Measurements from ENCODE around the gene RAB7A. TPM values are rescaled to one million over a fixed set of nuclear protein-coding genes. Genes with fewer than 3 reads are reported as not detected.
"Not testable (repeated sequence)": the region's sequence is repeated elsewhere in the genome, so short reads cannot be mapped to it uniquely, and the experiment has no call there.

RAB7A gene
- total RNA-seq, 3 donors from 2014 or later: 358 to 449 (median 407) TPM

GRCh38 chr3:128703561-128703960 is 22.4 kb upstream of the RAB7A start:
- no peaks in the 10 kb centered on the region for H3K9me3 Mint-ChIP-seq
- H3K27me3 Mint-ChIP-seq (ENCODE audit: low read depth): no peaks in the 10 kb centered on the region
- no peak overlapping the region for H3K4me3 Mint-ChIP-seq
- ATAC-seq (no peak), DNase-seq (no peak)
- no peaks in the 10 kb centered on the region for H3K36me3 Mint-ChIP-seq (ENCODE audit: insufficient read depth)
- no peaks in the 10 kb centered on the region for H3K4me1 Mint-ChIP-seq (ENCODE audit: low read depth)

GRCh38 chr3:128706086-128706615 is 19.8 kb upstream of the RAB7A start:
- no peaks in the 10 kb centered on the region for H3K9me3 Mint-ChIP-seq
- ATAC-seq (no peak), DNase-seq (no peak)
- no peak overlapping the region for H3K4me3 Mint-ChIP-seq
- H3K36me3 Mint-ChIP-seq (ENCODE audit: insufficient read depth): no peaks in the 10 kb centered on the region
- H3K27me3 Mint-ChIP-seq (ENCODE audit: low read depth): no peaks in the 10 kb centered on the region
- H3K4me1 Mint-ChIP-seq (ENCODE audit: low read depth): no peaks in the 10 kb centered on the region

GRCh38 chr3:128707928-128708494 is 18.0 kb upstream of the RAB7A start:
- H3K27me3 Mint-ChIP-seq (ENCODE audit: low read depth): no peaks in the 10 kb centered on the region
- no peaks in the 10 kb centered on the region for H3K4me1 Mint-ChIP-seq (ENCODE audit: low read depth)
- no peaks in the 10 kb centered on the region for H3K9me3 Mint-ChIP-seq
- H3K4me3 Mint-ChIP-seq: no peak overlapping the region
- no peak for DNase-seq
- ATAC-seq: no peak
- no peaks in the 10 kb centered on the region for H3K36me3 Mint-ChIP-seq (ENCODE audit: insufficient read depth)

GRCh38 chr3:128709038-128709437 is 16.9 kb upstream of the RAB7A start:
- Mint-ChIP-seq H3K36me3 (ENCODE audit: insufficient read depth) (no peaks in the 10 kb centered on the region), H3K4me3 (no peak overlapping the region), H3K9me3 (no peaks in the 10 kb centered on the region), H3K4me1 (ENCODE audit: low read depth) (no peaks in the 10 kb centered on the region), H3K27me3 (ENCODE audit: low read depth) (no peaks in the 10 kb centered on the region)
- DNase-seq (no peak), ATAC-seq (no peak)

DNA sequence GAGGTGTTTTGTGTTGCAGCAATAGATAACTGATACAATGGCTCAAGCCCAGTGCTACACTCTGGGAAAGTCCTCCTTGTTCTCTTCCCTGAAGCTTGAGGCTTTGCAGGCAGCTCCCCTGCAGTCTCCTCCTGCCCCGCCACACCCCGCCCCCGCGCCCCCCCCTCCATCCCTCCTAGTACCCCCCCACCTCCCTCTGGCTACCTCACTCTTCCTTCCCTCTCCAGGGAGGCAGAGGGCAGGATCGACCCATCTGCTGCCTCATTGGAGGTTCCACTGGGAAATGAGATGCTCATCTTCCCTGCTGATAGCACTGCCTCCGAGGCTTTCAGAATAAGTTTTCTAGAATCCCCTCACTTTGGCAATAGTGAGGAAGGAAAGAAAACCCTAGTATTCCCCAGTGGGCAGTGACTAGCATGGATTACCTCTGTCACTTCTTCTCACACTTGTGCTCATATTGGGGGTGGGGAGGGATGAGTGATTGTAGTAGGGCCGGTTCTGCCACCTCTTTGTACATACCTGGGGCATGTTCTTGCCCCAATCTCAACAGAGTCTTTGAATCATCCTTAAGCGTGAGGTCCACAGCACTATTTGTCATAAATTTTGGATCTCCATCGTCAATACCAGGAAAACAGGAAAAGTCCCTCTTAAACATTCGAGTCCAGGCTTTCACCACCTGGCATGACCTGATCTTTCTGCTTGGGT is 16.3 kb upstream of the RAB7A start:
- peaks cover 2% of the 10 kb centered on the region for H3K4me1 Mint-ChIP-seq (ENCODE audit: low read depth)
- DNase-seq (no peak), ATAC-seq (no peak)
- no peak overlapping the region for H3K4me3 Mint-ChIP-seq
- no peaks in the 10 kb centered on the region for H3K36me3 Mint-ChIP-seq (ENCODE audit: insufficient read depth)
- H3K9me3 Mint-ChIP-seq: no peaks in the 10 kb centered on the region
- H3K27me3 Mint-ChIP-seq (ENCODE audit: low read depth): no peaks in the 10 kb centered on the region

GRCh38 chr3:128710816-128711433 is 15.1 kb upstream of the RAB7A start:
- ATAC-seq (no peak), DNase-seq (no peak)
- Mint-ChIP-seq H3K27me3 (ENCODE audit: low read depth) (no peaks in the 10 kb centered on the region), H3K9me3 (no peaks in the 10 kb centered on the region), H3K36me3 (ENCODE audit: insufficient read depth) (no peaks in the 10 kb centered on the region), H3K4me3 (no peak overlapping the region), H3K4me1 (ENCODE audit: low read depth) (peaks cover 11% of the 10 kb centered on the region)

- no peak for ATAC-seq
- Mint-ChIP-seq H3K36me3 (ENCODE audit: insufficient read depth) (no peaks in the 10 kb centered on the region), H3K9me3 (no peaks in the 10 kb centered on the region)
These were observed 13.1 kb upstream of the RAB7A start for GRCh38 chr3:128712848-128713247.

DNA sequence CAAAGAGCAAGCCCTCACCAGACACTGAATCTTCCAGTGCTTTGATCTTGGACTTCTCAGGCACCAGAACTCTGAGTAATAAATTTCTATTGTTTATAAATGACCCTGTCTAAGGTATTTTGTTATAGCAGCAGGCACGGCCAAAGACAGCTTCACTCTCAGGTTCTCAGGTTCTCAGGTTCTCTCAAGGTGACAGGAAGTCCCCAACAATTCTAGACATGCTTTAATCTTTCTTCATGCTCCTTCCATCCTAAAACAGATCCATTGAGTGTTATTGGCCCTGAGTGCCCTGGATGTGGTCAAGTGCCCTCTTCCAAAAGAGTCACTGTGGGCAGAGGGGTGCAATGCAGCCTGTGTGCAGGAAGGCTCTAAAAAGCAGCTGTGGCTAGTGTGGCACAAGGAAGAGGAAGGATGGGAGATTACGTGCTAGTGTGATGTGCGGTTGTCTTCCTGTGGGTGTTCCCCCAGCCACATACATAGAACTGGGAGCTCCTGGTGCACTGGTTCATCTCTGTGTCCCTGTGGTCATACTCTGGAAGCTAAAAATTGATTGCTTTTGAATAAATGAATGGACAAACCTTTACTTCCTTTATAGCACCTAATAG is 11.0 kb upstream of the RAB7A start:
- no peaks in the 10 kb centered on the region for H3K36me3 Mint-ChIP-seq (ENCODE audit: insufficient read depth)
- DNase-seq: no peak
- no peak overlapping the region for H3K4me3 Mint-ChIP-seq
- no peaks in the 10 kb centered on the region for H3K27me3 Mint-ChIP-seq (ENCODE audit: low read depth)
- no peaks in the 10 kb centered on the region for H3K9me3 Mint-ChIP-seq
- H3K4me1 Mint-ChIP-seq (ENCODE audit: low read depth): peaks cover 13% of the 10 kb centered on the region
- peak; percentile 62 to 80 for ATAC-seq

More at GRCh38 chr3:128712848-128713247, 13.1 kb upstream of the RAB7A start:
- Mint-ChIP-seq H3K4me3 (no peak overlapping the region), H3K27me3 (ENCODE audit: low read depth) (no peaks in the 10 kb centered on the region), H3K4me1 (ENCODE audit: low read depth) (peaks cover 11% of the 10 kb centered on the region)
- no peak for DNase-seq

DNA sequence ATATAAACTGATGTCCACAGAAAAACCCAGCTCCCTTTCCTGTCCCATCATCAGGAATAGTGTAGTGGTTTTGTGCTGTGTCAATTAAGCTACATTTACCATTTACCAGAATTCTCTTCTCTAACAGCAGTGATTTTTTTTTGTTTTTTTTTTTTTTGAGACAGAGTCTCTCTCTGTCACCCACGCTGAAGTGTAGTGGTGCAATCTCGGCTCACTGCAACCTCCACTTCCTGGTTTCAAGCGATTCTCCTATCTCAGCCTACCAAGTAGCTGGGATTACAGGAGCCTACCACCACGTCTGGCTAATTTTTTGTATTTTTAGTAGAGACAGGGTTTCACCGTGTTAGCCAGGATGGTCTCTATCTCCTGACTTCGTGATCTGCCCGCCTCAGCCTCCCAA is 7.1 kb upstream of the RAB7A start:
- not testable (repeated sequence) for H3K27me3 Mint-ChIP-seq (ENCODE audit: low read depth); ATAC-seq; H3K9me3 Mint-ChIP-seq; DNase-seq; H3K36me3 Mint-ChIP-seq (ENCODE audit: insufficient read depth); H3K4me3 Mint-ChIP-seq
- H3K4me1 Mint-ChIP-seq (ENCODE audit: low read depth): peaks cover 13% of the 10 kb centered on the region

DNA sequence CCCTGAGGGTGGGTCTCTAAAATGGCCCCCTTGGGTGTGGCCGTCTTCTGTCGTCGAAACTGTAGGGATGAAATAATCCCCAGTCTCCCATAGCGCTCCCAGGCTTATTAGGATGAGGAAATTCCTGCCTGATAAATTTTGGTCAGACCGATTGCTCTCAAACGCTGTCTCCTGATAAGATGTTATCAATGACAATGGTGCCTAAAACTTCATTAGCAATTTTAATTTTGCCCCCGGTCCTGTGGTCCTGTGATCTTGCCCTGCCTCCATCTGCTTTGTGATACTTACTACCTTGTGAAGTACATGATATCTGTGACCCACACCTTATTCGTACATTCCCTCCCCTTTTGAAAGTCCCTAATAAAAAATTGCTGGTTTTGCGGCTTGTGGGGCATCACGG is 5.1 kb upstream of the RAB7A start:
- ATAC-seq: no peak
- Mint-ChIP-seq H3K27me3 (ENCODE audit: low read depth) (peaks cover 8% of the 10 kb centered on the region), H3K4me1 (ENCODE audit: low read depth) (peaks cover 13% of the 10 kb centered on the region), H3K4me3 (no peak overlapping the region), H3K9me3 (no peaks in the 10 kb centered on the region), H3K36me3 (ENCODE audit: insufficient read depth) (no peaks in the 10 kb centered on the region)
- DNase-seq: no peak

DNA sequence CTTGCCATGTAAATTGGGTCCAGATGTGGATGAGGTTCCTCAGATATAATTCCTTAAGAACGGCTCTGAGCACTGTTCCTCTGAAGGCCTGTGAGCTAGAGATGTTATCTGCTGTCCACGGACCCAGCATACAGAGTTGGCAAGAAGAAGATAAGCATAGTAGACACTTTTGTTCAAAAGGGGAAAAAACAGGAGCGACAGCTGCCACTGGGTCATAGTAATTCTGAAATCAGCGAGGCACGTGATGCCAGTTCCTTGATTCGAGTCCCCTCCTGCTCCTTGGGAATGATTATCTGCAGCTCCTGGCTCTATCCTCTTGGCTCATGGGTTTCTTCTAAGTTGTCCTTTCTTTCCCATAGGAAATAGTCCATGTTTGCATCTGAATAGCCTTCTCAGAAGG is 2.5 kb upstream of the RAB7A start:
- ATAC-seq (no peak), DNase-seq (no peak)
- Mint-ChIP-seq H3K4me3 (no peak overlapping the region), H3K36me3 (ENCODE audit: insufficient read depth) (no peaks in the 10 kb centered on the region), H3K4me1 (ENCODE audit: low read depth) (peaks cover 27% of the 10 kb centered on the region), H3K9me3 (no peaks in the 10 kb centered on the region), H3K27me3 (ENCODE audit: low read depth) (peaks cover 8% of the 10 kb centered on the region)

DNA sequence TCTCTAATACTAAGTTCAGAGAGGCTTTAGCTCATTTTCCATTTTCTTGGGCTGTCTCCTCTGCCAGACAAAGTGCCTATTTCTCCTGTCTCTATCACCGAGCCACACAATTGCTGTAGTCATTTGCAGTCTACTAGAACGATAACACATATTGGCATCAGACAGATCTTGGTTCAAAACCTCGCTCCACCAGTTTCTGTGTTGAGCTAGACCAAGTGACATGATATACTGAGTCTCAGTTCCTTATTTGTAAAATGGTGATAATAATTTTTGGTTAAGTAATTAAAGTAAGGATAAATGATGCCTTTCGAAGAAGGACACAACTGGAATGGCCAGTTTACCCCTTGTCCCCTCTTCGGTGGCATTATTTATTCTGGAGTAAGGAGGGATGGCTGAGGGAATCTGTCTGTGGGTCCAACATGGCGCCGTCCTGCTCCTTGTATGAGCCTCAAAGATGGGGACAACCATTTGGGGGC is 398 bp upstream of the RAB7A start:
- H3K9me3 Mint-ChIP-seq: no peaks in the 10 kb centered on the region
- H3K4me3 Mint-ChIP-seq: peak overlapping the region; percentile 98
- H3K27me3 Mint-ChIP-seq (ENCODE audit: low read depth): peaks cover 6% of the 10 kb centered on the region
- ATAC-seq: no peak
- DNase-seq: no peak
- peaks cover 48% of the 10 kb centered on the region for H3K4me1 Mint-ChIP-seq (ENCODE audit: low read depth)
- peaks cover 7% of the 10 kb centered on the region for H3K36me3 Mint-ChIP-seq (ENCODE audit: insufficient read depth)

- H3K36me3 Mint-ChIP-seq (ENCODE audit: insufficient read depth): peaks cover 10% of the 10 kb centered on the region
- no peaks in the 10 kb centered on the region for H3K9me3 Mint-ChIP-seq
- peaks cover 59% of the 10 kb centered on the region for H3K4me1 Mint-ChIP-seq (ENCODE audit: low read depth)
- DNase-seq: no peak
- peak overlapping the region; percentile 98 for H3K4me3 Mint-ChIP-seq
- no peak for ATAC-seq
- no peaks in the 10 kb centered on the region for H3K27me3 Mint-ChIP-seq (ENCODE audit: low read depth)
These were observed 1.1 kb downstream of the RAB7A start for GRCh38 chr3:128727059-128727458.

DNA sequence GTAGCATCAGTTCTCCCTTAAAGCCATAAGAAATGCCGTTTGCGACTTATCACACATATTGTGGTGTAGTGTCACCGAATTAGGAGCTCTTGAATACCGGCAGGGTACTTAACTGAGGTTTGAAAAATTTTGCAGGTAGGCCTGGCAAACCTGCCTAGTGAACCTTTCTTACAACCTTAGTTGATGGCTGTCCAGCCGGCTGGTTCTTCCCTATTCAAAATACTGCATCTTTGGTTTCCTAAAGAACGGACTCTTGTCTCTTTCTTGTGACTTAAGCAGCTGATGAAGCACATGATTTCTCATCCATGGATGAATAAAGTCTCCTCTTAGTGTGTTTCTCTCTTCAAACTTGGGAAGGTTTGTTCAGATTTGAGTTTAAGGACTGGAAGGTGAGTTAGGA is 1.5 kb downstream of the RAB7A start:
- H3K9me3 Mint-ChIP-seq: no peaks in the 10 kb centered on the region
- H3K36me3 Mint-ChIP-seq (ENCODE audit: insufficient read depth): peaks cover 12% of the 10 kb centered on the region
- ATAC-seq: no peak
- peaks cover 63% of the 10 kb centered on the region for H3K4me1 Mint-ChIP-seq (ENCODE audit: low read depth)
- peak overlapping the region; percentile 98 for H3K4me3 Mint-ChIP-seq
- H3K27me3 Mint-ChIP-seq (ENCODE audit: low read depth): no peaks in the 10 kb centered on the region
- no peak for DNase-seq
